NCI-H2171 treated with DMSO at 0.1 percent for 48 hours (cell line): ENCODE results near the gene VPS35.

ENCODE experiments used
- DNase-seq: peaks from one replicate; lab custom pipeline; 2025; lab: John Stamatoyannopoulos, UW

VPS35 gene

DNA sequence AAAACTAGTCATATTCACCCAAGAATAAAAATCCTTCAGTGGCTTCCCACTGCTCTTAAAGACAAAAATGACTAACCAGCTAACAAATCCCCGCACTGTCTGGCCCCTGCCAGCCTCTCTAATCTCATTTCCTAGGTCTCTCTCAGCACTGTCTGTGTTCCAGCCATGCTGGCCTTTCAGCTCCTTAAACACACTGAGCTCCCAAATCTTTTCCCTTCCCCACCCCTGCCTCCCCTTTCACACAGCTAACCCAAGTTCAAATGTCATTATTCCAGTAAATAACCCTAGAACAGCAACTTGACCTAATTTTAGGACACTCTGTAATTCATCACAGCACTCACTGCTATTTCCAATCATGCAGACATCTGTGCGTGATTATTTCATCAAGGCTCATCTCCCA, 75.6 kb downstream of the VPS35 start:
- no peak for DNase-seq

- no peak for DNase-seq
These were observed 76.9 kb downstream of the VPS35 start for GRCh38 chr16:46612121-46612520.

- DNase-seq, result peak; percentile 48
These were observed 81.4 kb downstream of the VPS35 start for GRCh38 chr16:46607529-46607928.

DNA sequence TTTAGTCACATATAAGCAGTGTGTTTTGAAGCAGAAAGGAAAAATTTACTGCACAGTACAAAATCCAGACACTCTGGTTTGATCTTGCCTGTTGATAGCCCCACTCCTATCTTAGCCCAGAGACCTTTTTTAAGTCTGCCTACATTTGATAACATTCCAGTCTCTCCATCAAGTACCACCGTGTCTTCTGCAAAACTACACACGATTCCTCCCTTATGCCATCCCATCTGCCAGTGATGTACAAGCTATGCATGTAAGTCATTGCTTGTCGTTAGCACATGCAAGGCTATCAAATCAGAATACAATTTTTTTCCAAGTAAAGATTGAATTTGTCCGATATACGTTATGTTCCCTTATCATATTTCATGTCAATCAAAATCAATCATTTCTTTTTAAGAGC, 82.7 kb downstream of the VPS35 start:
- DNase-seq, result no peak
